Stimulated activated CD8-positive, alpha-beta memory T cell treated with anti-CD3 and anti-CD28 coated beads, Interleukin-4, amount 100 ng/mL, for 24 hours (primary cell): ENCODE measurements around the gene ARHGAP8.
A peak's percentile ranks its signal among the peaks of the same experiment; 100 is the strongest.

Experiments
- DNase-seq: peaks from one replicate; pipeline ENCODE4 v3.0.0-alpha.2; 2020; ENCODE audit warnings: low read depth

ARHGAP8 gene

DNA sequence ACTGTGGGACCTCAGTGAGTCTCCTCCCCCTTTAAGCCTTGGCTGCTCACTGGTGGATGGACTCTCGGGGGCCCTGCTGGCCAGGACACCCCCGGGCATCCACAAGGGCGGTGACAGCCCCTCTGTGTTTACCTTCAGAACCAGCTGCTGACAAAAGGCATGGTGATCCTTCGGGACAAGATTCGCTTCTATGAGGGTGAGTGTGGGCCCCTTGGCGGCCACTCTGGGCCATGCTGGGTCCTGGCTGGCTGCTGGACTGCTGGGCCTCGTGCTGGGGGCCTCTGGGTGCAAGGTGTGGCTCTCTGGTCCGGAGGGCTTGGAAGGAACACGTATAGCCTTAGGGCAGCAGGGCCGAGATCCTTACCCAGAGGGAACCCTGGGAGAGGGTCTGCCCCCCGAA lies 25.9 kb upstream of the ARHGAP8 start:
- no peak for DNase-seq

DNA sequence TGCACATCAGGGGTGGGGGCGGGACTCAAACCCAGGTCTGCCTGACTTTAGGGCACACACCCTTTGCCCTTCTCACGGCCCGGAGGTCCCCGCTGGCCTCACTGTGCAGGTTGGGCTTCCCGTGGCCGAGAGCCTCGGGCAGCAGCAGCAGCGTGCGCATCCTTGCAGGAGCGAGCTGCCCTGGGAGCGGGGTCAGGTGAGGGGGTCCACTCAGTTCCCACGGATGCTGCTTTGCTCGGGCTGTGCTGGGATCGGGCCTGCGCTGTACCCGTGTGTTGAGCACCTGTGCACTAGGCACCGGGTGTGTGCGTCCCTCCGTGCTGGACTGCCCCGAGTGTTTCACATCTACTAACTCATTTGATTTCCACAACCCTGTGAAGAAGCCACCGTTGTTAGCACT lies 25.2 kb upstream of the ARHGAP8 start:
- no peak for DNase-seq

DNA sequence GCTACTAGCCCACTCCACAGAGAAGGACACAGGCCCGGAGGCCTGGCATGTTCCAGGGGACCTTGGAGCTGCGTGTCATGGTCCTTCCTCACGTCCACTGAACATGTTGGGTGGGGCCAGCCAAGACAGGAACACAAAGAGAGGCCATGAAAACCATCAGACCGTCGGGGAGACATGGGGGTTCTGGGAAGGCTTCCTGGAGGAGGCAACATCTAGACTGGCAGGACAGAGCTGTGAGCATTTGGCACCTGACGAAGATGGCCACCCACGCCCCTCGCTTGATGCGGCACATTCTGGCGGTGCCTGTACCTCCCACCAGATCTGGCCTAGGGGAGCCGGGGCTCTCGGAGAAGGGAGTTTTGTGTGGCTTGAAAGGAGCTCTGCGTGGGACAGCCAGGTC lies 24.7 kb upstream of the ARHGAP8 start:
- no peak for DNase-seq

DNA sequence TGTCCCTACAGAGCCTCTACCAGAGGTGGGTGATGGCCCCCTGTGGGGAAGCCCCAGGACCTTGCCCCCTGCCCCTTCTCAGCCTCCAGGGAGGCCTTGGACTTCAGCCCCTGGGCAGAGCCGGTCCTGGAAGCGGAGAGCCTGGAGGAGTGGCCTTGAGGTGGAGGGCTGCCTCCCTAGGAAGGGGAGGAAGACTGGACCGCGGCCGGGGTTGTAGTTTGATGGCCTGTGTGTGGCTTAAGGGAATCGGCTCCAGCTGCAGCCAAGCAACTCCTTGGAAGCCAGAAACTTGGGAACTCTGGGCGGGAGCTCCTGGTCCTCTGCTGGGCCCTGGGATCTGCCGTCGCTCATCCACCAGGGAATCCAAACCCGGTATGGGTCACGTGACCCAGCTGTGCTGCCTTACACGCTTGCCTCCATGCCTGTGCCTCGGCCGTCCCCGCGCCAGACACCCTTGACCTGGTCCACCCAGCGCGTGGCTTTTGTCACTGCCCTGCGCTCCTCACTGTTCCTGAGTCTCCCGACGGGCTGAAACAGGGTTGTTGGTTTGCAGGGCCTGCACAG lies 23.5 kb upstream of the ARHGAP8 start:
- no peak for DNase-seq

DNA sequence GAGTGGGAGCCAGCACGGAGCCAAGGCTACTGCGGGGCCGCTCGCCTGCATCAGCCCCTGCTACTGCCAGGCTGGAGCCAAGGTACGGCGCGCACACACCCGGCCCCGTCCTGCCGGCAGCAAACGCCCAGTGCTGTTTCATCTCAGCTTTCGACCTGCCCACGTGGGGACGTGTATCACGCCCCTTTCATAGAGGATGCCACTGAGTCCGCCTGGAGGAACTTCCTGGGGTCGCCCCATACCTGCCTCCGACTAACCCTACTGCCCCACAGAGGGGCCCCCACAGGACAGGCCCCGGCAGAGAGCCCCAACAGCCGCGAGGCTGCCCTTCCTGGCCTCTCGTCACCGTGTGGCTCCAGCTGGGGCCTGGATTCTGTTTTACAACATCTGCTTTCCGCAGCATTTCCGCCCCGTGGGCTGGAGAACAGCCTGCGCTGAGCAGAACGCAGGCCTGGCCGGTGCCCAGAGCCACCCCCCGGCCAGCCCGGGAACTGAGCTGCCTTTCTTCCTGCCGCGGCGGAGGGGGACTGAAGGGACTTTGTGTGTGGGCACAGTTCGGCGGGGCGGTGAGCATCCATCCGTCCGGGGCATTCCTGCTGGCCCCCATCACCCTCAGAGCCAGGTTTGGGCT lies 22.9 kb upstream of the ARHGAP8 start:
- no peak for DNase-seq

DNA sequence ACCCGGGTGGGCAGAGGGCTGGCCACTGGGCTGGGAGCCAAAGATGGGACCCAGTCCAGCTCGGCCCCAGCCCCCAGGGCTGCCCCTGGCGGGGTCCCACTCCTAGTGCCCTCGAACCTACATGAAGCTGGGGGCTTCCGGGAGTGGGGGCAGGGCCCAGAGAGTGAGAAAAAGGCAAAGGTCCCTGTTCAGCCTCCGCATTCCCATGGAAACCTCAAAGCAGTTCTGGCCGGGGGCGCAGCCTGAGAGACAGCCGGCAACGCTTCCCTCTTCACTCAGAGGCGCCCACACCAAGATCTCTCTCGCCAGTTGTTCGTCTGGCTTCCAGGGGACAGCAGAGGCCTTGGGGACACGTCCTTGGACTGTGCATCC lies 22.4 kb upstream of the ARHGAP8 start:
- no peak for DNase-seq

DNA sequence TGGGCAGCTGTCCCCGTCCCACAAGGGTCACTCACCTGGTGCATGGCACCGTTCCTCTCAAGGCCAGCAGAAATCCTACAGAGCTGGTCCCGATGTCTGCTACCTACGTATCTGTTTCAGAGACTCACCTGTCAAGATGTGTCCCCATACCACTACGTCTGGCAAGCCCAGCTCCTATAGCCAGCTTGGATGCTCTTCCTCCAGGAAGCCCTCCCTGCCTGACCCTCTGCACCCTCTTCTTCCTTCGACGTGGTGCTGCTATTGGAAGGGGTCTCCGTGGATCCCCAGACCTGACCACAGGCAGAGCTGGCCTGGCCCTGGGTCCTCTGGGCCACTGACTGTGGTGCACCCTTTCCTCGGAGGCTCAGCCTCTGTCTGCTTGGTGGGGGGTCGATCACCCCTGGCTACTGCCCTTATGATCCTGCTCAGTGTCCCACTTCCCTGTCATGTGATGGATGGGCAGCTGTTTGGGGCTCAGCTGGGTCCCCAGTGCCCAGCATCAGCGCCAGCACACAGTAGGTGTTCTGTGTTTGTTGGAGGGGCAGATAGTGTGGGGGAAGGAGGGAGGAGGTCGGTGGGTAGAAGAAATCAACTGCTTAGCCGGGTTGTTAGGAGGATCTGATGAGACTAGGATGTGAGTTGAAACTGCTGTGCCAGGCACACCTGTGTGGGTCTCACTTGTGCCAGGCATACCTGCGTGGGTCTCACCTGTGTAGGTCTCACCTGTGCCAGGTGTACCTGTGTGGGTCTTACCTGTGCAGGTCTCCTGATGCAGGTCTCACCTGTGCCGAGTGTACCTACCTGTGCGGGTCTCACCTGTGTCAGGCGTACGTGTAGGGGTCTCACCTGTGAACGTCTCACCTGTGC lies 21.7 kb upstream of the ARHGAP8 start:
- no peak for DNase-seq

DNA sequence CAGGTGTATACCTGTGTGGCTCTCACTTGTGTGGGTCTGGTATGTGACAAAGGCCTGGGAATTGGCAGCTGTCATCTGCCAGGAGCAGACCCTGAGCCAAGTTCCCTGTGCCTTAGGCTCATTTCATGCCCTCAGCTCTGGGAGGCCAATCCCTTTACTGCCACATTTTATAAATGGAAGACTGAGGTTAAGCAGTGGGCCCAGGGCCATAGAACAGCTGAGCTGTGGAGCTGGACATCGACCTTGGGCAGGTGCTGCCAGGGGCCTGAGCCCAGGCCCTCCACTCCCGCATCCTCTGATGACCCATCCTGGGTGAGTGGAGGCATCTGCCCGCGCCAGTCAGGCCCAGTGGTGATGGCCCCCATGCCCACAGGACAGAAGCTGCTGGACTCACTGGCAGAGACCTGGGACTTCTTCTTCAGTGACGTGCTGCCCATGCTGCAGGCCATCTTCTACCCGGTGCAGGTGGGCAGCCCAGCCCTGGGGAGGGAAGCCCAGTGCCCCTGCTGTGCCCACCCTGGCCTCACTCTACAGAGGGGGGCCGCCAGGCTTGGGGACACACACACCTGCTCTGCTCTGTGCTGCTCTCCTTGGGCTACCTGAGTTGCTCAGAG lies 20.9 kb upstream of the ARHGAP8 start:
- DNase-seq: no peak

DNA sequence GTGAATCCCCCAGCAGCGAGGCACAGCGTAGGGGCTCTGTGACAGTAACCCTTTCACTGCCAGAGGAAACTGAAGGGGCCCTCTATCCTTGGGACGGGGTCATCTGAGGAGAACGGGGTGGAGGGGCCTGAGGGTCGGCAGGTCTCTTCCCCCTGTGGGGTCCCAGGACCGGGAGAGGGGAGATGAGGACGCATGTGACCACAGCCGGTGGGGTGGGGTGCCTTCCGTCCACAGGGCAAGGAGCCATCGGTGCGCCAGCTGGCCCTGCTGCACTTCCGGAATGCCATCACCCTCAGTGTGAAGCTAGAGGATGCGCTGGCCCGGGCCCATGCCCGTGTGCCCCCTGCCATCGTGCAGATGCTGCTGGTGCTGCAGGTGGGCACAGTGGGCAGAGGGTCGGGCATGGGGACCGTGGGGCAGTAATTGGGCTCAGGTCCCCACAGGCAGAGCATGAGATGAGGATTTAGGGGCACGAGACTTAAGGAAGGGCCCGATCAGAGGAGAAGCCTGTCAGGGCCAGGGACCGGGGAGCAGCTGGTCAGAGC lies 20.3 kb upstream of the ARHGAP8 start:
- no peak for DNase-seq

DNA sequence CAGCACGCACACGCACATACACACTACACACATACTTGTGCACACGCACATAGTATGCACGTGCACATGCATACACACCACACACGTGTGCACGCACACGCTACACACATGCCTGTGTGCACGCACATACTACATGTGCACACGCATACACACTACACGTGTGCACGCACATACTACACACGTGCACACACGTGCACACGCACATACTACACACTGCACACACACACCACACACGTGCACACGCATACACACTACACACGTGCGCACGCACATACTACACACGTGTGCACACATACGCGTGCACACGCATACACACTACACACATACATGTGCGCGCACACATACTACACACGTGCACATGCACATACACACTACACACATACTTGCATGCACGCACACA lies 19.7 kb upstream of the ARHGAP8 start:
- no peak for DNase-seq

DNA sequence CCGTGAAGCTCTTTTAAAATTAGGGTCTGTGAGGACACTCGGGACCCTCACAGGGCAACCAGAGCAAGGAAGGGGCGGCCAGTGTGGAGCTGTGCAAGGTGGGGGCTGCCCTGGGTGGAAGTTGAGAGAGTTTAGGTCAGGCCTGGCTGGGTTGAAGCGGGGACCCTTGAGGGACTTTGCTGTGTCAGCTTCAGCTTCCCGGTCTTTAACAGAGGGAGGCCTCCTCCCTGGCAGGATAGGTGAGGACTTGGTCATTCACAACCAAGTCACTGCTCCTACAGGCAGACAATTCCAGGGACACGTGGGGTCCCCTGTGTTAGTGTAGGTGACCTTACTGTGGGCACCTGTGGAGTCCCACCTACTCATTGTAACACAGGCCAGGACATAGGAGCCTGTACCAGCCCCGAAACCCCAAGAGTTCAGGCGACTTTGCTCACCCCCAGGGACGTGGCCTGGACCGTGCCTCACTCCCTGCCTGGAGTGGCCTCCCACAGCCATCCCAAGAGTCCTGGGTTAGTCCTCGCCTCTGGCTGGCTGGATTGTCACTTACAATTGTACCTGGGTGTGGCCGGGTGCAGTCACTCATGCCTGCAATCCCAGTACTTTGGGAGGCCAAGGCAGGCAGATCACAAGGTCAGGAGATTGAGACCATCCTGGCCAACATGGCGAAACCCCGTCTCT lies 18.8 kb upstream of the ARHGAP8 start:
- DNase-seq: no peak

DNA sequence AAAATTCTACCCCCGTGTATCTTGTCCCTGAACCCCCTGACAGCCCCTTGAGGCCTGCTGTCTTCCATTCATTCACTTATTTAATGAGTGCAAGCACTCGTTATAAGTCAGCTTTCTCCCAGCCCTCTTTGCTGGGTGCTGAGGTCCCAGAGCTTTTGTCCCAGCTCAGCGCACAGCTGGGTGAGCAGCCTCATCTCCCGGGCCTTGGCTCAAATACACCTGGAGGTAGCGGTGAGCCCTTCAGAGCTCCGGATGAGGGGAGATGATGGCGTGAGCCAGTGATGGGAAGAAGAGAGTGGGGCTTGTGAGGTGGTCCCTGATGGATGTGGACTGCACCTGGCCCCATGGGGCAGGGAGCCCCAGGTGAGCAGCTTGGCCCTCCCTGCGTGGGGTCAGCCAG lies 18.1 kb upstream of the ARHGAP8 start:
- DNase-seq: no peak

DNA sequence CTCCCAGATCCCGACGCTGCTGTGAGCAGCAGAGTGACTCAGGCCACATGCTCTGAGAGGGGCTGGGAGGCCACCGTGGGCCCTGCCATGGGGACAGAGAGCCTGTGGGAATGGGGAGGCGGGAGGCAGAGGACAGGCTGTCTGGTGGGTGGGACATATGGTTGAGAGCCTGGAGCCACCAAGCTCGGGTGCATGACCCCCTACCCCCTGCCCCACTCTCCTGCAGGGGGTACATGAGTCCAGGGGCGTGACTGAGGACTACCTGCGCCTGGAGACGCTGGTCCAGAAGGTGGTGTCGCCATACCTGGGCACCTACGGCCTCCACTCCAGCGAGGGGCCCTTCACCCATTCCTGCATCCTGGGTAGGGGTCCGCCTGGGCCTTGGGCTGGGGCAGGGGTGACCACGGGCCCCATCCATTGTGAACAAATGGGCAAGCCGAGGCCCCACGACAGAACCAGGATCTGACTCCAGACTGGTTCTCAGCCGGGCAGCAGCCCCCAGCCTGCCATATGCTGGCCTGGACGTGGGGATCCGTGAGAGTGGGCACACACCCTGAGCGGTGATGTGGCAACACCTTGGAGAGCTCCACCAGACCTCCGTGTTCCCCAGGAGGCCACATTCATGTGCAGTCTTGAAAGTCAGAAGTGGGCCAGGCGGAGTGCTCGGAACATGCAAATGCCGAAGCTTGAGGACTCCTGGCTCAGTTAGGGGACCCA lies 17.4 kb upstream of the ARHGAP8 start:
- DNase-seq: no peak

DNA sequence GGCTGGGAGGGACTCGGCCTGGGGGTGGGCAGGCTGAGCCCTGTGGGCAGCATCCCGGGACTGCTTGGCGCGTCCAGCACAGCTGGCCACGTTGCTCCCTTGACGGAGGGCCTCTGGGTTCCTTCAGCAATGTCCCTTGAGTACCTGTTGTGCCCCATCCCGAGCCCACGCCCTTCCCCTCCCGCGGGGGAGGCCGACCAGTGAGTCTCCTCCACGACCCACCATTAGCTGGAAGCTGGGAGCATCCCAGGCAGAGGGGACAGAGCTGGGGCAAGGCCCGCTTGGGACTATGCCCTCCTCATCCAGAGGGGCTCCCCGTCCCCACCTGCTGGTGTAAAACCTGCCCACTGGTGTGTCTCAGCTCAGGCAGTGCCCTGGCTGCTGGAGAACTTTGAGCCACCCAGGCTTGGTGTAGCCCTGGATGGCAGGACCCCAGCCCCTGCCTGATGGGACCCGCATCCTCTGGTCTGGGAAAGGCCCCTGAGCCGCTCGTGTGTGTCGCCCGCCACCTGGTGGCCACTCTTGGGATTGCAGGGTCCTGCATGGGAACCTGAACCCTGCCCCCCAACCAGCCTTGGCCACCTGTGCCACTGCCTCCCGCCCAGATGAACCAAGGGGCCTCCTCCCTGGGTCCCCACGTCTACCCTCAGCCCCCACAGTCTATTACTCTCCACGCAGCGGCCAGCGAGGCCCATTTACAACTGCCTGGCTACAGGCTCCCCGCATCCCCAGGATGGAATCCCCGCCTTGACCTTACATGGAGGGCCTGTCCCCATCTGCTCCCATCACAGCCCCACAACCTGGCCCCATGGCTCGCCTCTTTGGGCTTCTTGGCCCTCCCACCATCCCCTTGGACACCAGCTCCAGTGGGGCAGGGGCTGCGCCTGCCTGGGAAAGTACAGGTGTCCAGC lies 16.6 kb upstream of the ARHGAP8 start:
- DNase-seq: peak; percentile 78

DNA sequence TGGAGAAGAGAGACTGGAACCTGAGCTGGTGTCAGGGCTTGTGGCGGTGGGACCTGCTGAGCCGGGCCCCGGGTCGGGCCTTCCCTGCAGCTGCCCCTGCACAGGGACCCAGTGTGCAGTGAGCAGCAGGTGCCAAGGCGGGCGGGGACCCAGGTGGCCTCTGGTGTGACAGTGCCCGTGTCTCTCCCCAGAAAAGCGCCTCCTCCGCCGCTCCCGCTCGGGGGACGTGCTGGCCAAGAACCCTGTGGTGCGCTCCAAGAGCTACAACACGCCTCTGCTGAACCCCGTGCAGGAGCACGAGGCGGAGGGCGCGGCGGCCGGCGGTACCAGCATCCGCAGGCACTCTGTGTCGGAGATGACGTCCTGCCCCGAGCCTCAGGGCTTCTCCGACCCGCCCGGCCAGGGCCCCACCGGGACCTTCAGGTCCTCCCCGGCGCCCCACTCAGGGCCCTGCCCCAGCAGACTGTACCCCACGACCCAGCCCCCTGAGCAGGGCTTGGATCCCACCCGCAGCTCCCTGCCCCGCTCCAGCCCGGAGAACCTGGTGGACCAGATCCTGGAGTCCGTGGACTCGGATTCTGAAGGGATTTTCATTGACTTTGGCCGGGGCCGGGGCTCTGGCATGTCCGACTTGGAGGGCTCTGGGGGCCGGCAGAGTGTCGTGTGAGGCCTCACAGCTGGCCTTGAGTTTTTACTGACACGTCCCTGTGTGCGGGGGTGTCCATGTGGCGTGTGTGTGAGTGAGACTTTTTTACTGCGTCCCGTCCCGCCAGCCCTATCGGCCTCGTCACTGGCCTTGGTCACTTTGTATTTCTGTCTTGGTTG lies 15.6 kb upstream of the ARHGAP8 start:
- DNase-seq: no peak

DNA sequence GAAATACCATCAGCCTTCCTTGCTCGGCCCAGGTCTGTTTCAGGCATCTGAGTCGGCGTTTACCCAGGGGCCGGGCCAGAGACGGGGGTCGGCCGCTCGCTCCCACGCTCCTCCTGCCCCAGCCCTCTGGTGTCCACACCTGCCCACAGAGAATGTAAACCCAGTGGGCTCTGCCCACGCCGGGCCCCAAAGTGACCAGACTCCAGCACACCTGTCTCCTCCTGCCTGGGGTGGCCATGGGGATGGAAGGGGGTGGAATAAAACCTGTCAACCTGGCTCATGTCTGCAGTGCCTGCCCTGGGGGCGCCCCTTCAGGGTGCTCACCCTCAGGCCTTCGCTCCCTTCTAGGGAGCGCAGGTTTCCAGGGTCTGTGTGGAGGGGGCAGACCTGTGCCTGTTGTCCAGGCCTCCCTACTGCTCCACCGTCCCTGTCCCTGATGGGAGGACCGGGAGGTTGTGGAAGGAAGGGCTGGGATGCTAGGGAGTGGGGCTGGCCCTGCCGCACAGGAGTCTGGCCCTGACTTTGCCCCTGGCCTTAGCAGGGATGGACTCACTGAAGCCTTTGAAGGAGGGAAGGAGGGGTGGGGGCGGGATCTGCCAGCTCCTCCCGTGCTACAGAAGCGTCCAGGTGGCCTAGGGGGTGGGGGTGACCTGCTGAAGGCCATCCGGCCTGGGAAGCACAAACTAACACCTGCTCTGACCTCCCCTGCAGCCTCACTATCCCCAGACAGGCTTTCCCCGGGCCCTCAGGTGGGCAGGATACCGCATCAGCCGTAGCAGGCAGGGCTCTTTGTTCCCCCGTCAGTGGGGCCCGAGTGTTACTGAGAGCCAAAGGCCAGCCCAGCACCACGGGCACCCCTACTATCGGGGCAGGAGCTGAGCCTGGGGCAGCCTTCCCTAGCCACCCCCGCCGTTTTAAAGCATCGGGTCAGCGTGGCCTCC lies 14.7 kb upstream of the ARHGAP8 start:
- DNase-seq: no peak

DNA sequence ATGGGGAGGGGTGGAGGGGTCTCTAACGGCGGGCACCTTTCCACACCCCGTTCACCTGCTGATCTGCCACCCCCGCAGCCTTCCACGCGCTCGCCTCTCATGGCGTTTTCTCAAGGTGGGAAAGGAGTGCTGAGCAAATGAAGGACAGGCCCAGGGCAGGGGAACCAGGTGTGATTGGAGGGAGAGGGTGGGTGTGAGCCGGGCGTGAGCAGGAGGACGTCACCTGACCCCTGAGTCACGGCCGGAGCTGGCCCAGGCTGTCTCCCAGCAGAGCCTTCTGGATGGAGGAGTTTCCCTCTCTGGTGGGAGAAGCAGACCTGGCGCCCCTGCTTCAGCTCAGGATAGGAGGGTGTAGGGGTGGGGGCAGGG lies 14.0 kb upstream of the ARHGAP8 start:
- no peak for DNase-seq

DNA sequence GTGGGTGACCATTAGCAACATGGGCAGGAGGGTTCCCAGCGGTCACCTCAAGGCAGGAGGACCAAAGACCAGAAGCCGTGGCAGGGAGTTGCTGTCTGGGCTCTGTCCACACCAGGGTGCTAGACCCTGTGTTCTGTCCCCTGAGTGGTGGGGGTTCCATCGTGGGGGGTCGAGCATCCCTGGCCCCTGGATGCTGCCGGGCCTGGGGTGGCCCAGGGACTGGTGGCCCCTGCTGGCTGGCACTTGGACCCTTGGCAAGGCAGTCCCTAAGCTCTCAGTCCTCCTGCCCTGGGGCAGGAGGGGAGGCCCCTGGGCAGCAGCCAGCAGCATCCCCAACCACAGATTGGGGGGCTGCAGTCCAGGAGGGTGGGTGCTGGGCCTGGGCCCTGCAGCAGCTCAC lies 13.4 kb upstream of the ARHGAP8 start:
- DNase-seq: no peak
